Keratinocyte (primary cell): Measurements from ENCODE around the gene WWC1.

Experiments
- EZH2 ChIP-seq: IDR thresholded peaks from one replicate; pipeline ENCODE4 v1.6.1; 2012; ENCODE audit warnings: inconsistent platforms, mild to moderate bottlenecking, low read length, moderate library complexity
- TF ChIP-seq, protein P1 (sequence below), 3 experiments: IDR thresholded peaks in 1 of 3; conservative IDR thresholded peaks in 1 of 3; optimal IDR thresholded peaks in 1 of 3; 2 replicates in 2 of 3; 3 replicates in 1 of 3; pipeline versions ENCODE3 to v1.5.1; 2011; ENCODE audit warnings: low read length in 3 of 3, mild to moderate bottlenecking in 3 of 3, moderate library complexity in 2 of 3, control low read depth in 1 of 3, inconsistent platforms in 1 of 3; ENCODE audit not compliant: insufficient read depth in 2 of 3; ENCODE audit errors: extremely low read depth in 1 of 3

GRCh38 chr5:168275940-168276339, 15.5 kb upstream of the WWC1 start:
- TF ChIP-seq, protein P1, sequence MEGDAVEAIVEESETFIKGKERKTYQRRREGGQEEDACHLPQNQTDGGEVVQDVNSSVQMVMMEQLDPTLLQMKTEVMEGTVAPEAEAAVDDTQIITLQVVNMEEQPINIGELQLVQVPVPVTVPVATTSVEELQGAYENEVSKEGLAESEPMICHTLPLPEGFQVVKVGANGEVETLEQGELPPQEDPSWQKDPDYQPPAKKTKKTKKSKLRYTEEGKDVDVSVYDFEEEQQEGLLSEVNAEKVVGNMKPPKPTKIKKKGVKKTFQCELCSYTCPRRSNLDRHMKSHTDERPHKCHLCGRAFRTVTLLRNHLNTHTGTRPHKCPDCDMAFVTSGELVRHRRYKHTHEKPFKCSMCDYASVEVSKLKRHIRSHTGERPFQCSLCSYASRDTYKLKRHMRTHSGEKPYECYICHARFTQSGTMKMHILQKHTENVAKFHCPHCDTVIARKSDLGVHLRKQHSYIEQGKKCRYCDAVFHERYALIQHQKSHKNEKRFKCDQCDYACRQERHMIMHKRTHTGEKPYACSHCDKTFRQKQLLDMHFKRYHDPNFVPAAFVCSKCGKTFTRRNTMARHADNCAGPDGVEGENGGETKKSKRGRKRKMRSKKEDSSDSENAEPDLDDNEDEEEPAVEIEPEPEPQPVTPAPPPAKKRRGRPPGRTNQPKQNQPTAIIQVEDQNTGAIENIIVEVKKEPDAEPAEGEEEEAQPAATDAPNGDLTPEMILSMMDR (optimal IDR thresholded peaks at IDR 0.05 in 1 of 3, IDR thresholded peaks at IDR 0.05 in 1 of 3, conservative IDR thresholded peaks at IDR 0.05 in 1 of 3; ENCODE audit: extremely low read depth in 1 of 3, insufficient read depth in 2 of 3, low read length in 3 of 3) = no peak
- no peak for TF ChIP-seq EZH2
